Liver (tissue), 9 donors: ENCODE data around the gene NCAPH2. TPM values are rescaled to one million over a fixed set of nuclear protein-coding genes. Genes with fewer than 3 reads are reported as not detected.

Experiments
- DNase-seq: peaks from one replicate; pipeline ENCODE4 v3.0.0-alpha.2; 2017; ENCODE audit warnings: low spot score
- H3K27ac ChIP-seq, 2 donors: one replicate each; pipeline ENCODE4 v1.7.0; 2013; ENCODE audit warnings: inconsistent platforms in 2 of 2, low read length in 2 of 2, control low read depth in 1 of 2, low read depth in 1 of 2, mild to moderate bottlenecking in 1 of 2
- H3K27me3 ChIP-seq, 4 donors: one replicate each; pipeline versions ENCODE4 v1.6.1 to v1.7.0; 2013; ENCODE audit warnings: low read length in 3 of 4, inconsistent platforms in 1 of 4, mild to moderate bottlenecking in 1 of 4, moderate library complexity in 1 of 4; ENCODE audit not compliant: control insufficient read depth in 4 of 4, insufficient read depth in 4 of 4
- H3K36me3 ChIP-seq, 4 donors: one replicate each; pipeline versions ENCODE4 v1.6.1 to v1.7.0; 2013; ENCODE audit warnings: low read length in 3 of 4, mild to moderate bottlenecking in 3 of 4, low read depth in 1 of 4, moderate library complexity in 1 of 4; ENCODE audit not compliant: control insufficient read depth in 4 of 4, insufficient read depth in 3 of 4
- H3K4me1 ChIP-seq, 4 donors: one replicate each; pipeline versions ENCODE4 v1.6.1 to v1.7.0; 2013; ENCODE audit warnings: low read length in 3 of 4, mild to moderate bottlenecking in 3 of 4, moderate library complexity in 1 of 4; ENCODE audit not compliant: control insufficient read depth in 4 of 4, insufficient read depth in 4 of 4
- H3K4me3 ChIP-seq, 3 donors: one replicate each; pipeline versions ENCODE4 v1.6.1 to v1.7.0; 2013; ENCODE audit warnings: low read length in 3 of 3, control low read depth in 1 of 3, low read depth in 1 of 3, mild to moderate bottlenecking in 1 of 3
- H3K9ac ChIP-seq, 2 donors: one replicate each; pipeline ENCODE4 v1.7.0; 2013; ENCODE audit warnings: low read length in 2 of 2, mild to moderate bottlenecking in 2 of 2, moderate library complexity in 2 of 2, control low read depth in 1 of 2, low read depth in 1 of 2
- H3K9me3 ChIP-seq, 4 donors: one replicate each; pipeline versions ENCODE4 v1.6.1 to v1.7.0; 2013; ENCODE audit warnings: low read length in 3 of 4; ENCODE audit not compliant: control insufficient read depth in 4 of 4
- EGR1 ChIP-seq, 2 donors: IDR thresholded peaks; 2 replicates each; pipeline ENCODE4 v1.6.1; 2016 to 2018; ENCODE audit warnings: antibody characterized with exemption in 2 of 2, low read depth in 2 of 2
- FOXA1 ChIP-seq: IDR thresholded peaks from 2 replicates; pipeline ENCODE4 v1.6.1; 2016; ENCODE audit warnings: antibody characterized with exemption
- FOXA2 ChIP-seq: IDR thresholded peaks from 2 replicates; pipeline ENCODE4 v1.6.1; 2016; ENCODE audit warnings: antibody characterized with exemption
- GABPA ChIP-seq, 2 donors: IDR thresholded peaks in 1 of 2; conservative IDR thresholded peaks in 1 of 2; 2 replicates each; pipeline ENCODE4 v1.6.1; 2016; ENCODE audit warnings: antibody characterized with exemption in 2 of 2, mild to moderate bottlenecking in 1 of 2, moderate library complexity in 1 of 2
- HNF4A ChIP-seq, 2 donors: conservative IDR thresholded peaks; 2 replicates each; pipeline ENCODE4 v1.6.1; 2016; ENCODE audit warnings: antibody characterized with exemption in 2 of 2, mild to moderate bottlenecking in 2 of 2
- HNF4G ChIP-seq: IDR thresholded peaks from 2 replicates; pipeline ENCODE4 v1.6.1; 2016; ENCODE audit warnings: antibody characterized with exemption
- JUND ChIP-seq, 2 donors: IDR thresholded peaks; 2 replicates each; pipeline ENCODE4 v1.6.1; 2016; ENCODE audit warnings: antibody characterized with exemption in 2 of 2
- NR2F2 ChIP-seq: IDR thresholded peaks from 2 replicates; pipeline ENCODE4 v1.6.1; 2016; ENCODE audit warnings: antibody characterized with exemption
- RAD21 ChIP-seq, 2 donors: IDR thresholded peaks; 2 replicates each; pipeline ENCODE4 v1.6.1; 2016; ENCODE audit warnings: antibody characterized with exemption in 2 of 2, mild to moderate bottlenecking in 2 of 2
- RXRA ChIP-seq, 2 donors: IDR thresholded peaks; 2 replicates each; pipeline ENCODE4 v1.6.1; 2017 to 2018; ENCODE audit warnings: antibody characterized with exemption in 2 of 2, mild to moderate bottlenecking in 1 of 2
- SP1 ChIP-seq: IDR thresholded peaks from 2 replicates; pipeline ENCODE4 v1.6.1; 2018; ENCODE audit warnings: antibody characterized with exemption, mild to moderate bottlenecking
- TAF1 ChIP-seq: conservative IDR thresholded peaks from 2 replicates; pipeline ENCODE4 v1.6.1; 2016; ENCODE audit warnings: antibody characterized with exemption, mild to moderate bottlenecking
- YY1 ChIP-seq: IDR thresholded peaks from 2 replicates; pipeline ENCODE4 v1.6.1; 2016; ENCODE audit warnings: antibody characterized with exemption, mild to moderate bottlenecking
- WGBS: extraction: QIAGEN DNeasy Blood & Tissue Kit; methylation state at CpG from one replicate; pipeline ENCODE4 v1.1.7; 2013; 5-methylcytosine and 5-hydroxymethylcytosine counted together
- polyA plus RNA-seq, 2 donors: library from polyadenylated mRNA; stranded (reverse) in 1 of 2; unstranded in 1 of 2; fragments of 200-250 nt in 1 of 2; fragments of >200 nt in 1 of 2; fragmentation: Nextera tagmentation in 1 of 2; extraction: Ambion mirVana in 1 of 2; gene quantifications; one replicate each; pipeline versions ENCODE4 v1.2.1 to v1.2.3, GENCODE V29; 2013 to 2015
- total RNA-seq, 2 donors: library from RNA; depleted of rRNA; stranded (reverse); fragments of >200 nt; gene quantifications; one replicate each; pipeline ENCODE4 v1.2.3, GENCODE V29; 2014
- TF ChIP-seq, protein P1 (sequence below): fragments of 150-350 bp; IDR thresholded peaks from 2 replicates; pipeline ENCODE4 v1.5.1; 2017; ENCODE audit warnings: improper control_type of control experiment, low read depth, low read length; ENCODE audit not compliant: missing input control
- TF ChIP-seq, protein P2 (sequence below): IDR thresholded peaks from 2 replicates; pipeline ENCODE4 v1.6.1; 2016; ENCODE audit warnings: antibody characterized with exemption, mild to moderate bottlenecking
- TF ChIP-seq, protein P3 (sequence below): IDR thresholded peaks from 2 replicates; pipeline ENCODE4 v1.6.1; 2016; ENCODE audit warnings: antibody characterized with exemption
- TF ChIP-seq, protein P4 (sequence below): IDR thresholded peaks from 2 replicates; pipeline ENCODE4 v1.6.1; 2016; ENCODE audit warnings: antibody characterized with exemption
- donor health status: healthy.
- donor health status: healthy.
- donor health status: healthy.
- donor health status: healthy.
- donor health status: healthy.

The NCAPH2 gene
- total and polyA plus RNA-seq, 4 donors: 12.0 to 30.8 (median 13.9) TPM

DNA sequence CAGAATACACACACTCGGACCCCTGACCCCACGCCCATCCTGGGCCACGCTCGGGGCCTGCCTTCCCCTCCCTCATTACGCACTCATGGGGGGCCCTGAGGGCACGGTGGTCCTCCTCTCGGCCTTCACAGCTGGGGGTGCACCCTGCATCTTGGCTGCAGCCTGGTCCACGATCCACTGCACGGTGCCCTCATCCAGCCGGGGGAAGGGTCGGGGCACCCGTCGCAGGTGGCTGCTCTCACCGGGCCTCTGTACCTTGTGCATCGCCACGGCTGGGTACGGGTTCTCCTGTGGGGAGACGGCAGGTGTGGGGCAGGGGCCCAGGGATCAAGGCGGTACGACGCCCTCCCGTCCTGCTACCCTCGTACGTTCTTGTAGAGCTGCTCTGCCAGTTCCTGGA, 43.6 kb upstream of the NCAPH2 start:
- 92% methylated on average over 24 of the region's 24 CpGs for WGBS
- Histone ChIP-seq H3K36me3 (peaks cover 25 to 76% (median 33%) of the 10 kb centered on the region in 4 donors), H3K9me3 (no peaks in the 10 kb centered on the region), H3K4me1 (no peaks in the 10 kb centered on the region), H3K27ac (no peak overlapping the region), H3K9ac (no peak overlapping the region), H3K27me3 (no peaks in the 10 kb centered on the region), H3K4me3 (no peak overlapping the region)
- TF ChIP-seq YY1: no peak
- no peak for TF ChIP-seq TAF1
- no peak for DNase-seq

DNA sequence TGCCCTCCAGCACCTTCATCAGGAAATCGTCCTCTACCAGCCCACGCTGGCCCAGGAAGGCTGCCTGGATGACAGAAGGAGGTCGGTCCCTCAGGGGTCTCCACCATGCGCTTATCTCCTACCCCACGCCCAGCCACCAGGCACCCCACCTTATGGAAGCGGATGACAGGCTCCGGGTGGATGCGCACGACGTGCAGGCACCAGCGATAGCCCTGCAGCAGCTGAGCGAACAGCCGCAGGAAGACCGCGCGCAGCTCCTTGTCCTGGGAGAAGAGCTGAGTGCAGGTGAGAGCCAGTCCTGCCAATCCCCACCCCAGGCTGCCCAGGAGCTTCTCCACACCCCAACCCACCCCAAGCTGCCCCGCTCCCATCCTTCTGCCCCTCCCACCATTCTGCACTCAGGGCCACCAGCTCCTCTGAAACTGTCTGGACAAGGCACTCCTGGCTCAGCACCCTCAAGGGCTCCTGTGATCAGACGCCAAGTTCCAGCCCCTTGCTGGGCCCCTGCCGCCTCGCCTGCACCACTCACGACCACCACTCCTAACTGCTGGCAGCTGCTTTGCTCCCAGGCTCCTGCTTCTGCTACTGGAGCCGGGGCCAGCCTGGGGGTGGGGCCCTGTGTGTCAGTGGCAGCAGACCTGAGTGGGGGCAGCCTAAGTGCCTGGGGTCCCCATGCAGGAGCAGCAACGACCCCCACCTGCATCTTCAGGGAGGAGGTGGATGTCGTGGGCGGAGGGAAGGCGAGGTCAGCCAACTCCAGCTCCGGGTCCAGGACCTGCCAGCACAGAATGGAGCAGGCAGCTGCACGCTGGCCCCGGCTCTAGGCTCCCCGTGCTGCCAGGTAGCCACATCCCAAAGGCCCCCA, 42.7 kb upstream of the NCAPH2 start:
- TF ChIP-seq HNF4G (no peak), FOXA2 (no peak), RAD21 (IDR thresholded peaks at IDR 0.05) (no peak), YY1 (no peak), HNF4A (conservative IDR thresholded peaks at IDR 0.05) (no peak), NR2F2 (no peak), EGR1 (IDR thresholded peaks at IDR 0.05; ENCODE audit: low read depth in 2 of 2) (no peak), RXRA (IDR thresholded peaks at IDR 0.05) (no peak), GABPA (IDR thresholded peaks at IDR 0.05 in 1 of 2, conservative IDR thresholded peaks at IDR 0.05 in 1 of 2) (no peak), SP1 (no peak), JUND (IDR thresholded peaks at IDR 0.05) (no peak), FOXA1 (no peak)
- TF ChIP-seq, protein P1, sequence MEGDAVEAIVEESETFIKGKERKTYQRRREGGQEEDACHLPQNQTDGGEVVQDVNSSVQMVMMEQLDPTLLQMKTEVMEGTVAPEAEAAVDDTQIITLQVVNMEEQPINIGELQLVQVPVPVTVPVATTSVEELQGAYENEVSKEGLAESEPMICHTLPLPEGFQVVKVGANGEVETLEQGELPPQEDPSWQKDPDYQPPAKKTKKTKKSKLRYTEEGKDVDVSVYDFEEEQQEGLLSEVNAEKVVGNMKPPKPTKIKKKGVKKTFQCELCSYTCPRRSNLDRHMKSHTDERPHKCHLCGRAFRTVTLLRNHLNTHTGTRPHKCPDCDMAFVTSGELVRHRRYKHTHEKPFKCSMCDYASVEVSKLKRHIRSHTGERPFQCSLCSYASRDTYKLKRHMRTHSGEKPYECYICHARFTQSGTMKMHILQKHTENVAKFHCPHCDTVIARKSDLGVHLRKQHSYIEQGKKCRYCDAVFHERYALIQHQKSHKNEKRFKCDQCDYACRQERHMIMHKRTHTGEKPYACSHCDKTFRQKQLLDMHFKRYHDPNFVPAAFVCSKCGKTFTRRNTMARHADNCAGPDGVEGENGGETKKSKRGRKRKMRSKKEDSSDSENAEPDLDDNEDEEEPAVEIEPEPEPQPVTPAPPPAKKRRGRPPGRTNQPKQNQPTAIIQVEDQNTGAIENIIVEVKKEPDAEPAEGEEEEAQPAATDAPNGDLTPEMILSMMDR: no peak
- TF ChIP-seq, protein P2, sequence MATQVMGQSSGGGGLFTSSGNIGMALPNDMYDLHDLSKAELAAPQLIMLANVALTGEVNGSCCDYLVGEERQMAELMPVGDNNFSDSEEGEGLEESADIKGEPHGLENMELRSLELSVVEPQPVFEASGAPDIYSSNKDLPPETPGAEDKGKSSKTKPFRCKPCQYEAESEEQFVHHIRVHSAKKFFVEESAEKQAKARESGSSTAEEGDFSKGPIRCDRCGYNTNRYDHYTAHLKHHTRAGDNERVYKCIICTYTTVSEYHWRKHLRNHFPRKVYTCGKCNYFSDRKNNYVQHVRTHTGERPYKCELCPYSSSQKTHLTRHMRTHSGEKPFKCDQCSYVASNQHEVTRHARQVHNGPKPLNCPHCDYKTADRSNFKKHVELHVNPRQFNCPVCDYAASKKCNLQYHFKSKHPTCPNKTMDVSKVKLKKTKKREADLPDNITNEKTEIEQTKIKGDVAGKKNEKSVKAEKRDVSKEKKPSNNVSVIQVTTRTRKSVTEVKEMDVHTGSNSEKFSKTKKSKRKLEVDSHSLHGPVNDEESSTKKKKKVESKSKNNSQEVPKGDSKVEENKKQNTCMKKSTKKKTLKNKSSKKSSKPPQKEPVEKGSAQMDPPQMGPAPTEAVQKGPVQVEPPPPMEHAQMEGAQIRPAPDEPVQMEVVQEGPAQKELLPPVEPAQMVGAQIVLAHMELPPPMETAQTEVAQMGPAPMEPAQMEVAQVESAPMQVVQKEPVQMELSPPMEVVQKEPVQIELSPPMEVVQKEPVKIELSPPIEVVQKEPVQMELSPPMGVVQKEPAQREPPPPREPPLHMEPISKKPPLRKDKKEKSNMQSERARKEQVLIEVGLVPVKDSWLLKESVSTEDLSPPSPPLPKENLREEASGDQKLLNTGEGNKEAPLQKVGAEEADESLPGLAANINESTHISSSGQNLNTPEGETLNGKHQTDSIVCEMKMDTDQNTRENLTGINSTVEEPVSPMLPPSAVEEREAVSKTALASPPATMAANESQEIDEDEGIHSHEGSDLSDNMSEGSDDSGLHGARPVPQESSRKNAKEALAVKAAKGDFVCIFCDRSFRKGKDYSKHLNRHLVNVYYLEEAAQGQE: no peak
- TF ChIP-seq, protein P3, sequence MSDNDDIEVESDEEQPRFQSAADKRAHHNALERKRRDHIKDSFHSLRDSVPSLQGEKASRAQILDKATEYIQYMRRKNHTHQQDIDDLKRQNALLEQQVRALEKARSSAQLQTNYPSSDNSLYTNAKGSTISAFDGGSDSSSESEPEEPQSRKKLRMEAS: no peak
- TF ChIP-seq, protein P4, sequence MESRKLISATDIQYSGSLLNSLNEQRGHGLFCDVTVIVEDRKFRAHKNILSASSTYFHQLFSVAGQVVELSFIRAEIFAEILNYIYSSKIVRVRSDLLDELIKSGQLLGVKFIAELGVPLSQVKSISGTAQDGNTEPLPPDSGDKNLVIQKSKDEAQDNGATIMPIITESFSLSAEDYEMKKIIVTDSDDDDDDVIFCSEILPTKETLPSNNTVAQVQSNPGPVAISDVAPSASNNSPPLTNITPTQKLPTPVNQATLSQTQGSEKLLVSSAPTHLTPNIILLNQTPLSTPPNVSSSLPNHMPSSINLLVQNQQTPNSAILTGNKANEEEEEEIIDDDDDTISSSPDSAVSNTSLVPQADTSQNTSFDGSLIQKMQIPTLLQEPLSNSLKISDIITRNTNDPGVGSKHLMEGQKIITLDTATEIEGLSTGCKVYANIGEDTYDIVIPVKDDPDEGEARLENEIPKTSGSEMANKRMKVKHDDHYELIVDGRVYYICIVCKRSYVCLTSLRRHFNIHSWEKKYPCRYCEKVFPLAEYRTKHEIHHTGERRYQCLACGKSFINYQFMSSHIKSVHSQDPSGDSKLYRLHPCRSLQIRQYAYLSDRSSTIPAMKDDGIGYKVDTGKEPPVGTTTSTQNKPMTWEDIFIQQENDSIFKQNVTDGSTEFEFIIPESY: no peak
- Histone ChIP-seq H3K36me3 (peaks cover 25 to 69% (median 33%) of the 10 kb centered on the region in 4 donors), H3K27ac (no peak overlapping the region), H3K4me3 (no peak overlapping the region), H3K27me3 (no peaks in the 10 kb centered on the region), H3K9me3 (no peaks in the 10 kb centered on the region), H3K9ac (no peak overlapping the region), H3K4me1 (peaks cover 0 to 3% (median 0%) of the 10 kb centered on the region in 4 donors)
- 95% methylated on average over 30 of the region's 30 CpGs for WGBS
- DNase-seq: no peak
